Body of pancreas (tissue), 4 donors: ENCODE results near the gene CHTF8. TPM values are rescaled to one million over a fixed set of nuclear protein-coding genes. Genes with fewer than 3 reads are reported as not detected.

Experiments
- ATAC-seq: fragments of 150-250 bp; one replicate; pipeline ENCODE4 v1.9.1; 2016
- DNase-seq, 4 donors: peaks; one replicate each; pipeline ENCODE4 v3.0.0-alpha.2; 2019
- H3K27ac ChIP-seq, 4 donors: fragments of 200-600 bp; sonication (generic); 1 replicate in 3 of 4; 2 replicates in 1 of 4; pipeline versions ENCODE4 v1.5.1 to v1.6.1; 2016 to 2019; ENCODE audit warnings: mild to moderate bottlenecking in 1 of 4, mixed read lengths in 1 of 4, moderate library complexity in 1 of 4
- H3K27me3 ChIP-seq, 2 donors: fragments of 200-600 bp; sonication (generic); one replicate each; pipeline ENCODE4 v1.6.0; 2016; ENCODE audit warnings: mild to moderate bottlenecking in 1 of 2
- H3K36me3 ChIP-seq, 2 donors: fragments of 200-600 bp; sonication (generic); replicated peaks in 1 of 2; 2 replicates each; pipeline ENCODE4 v1.5.1; 2016; ENCODE audit warnings: low read depth in 2 of 2; ENCODE audit not compliant: insufficient read depth in 1 of 2
- H3K4me1 ChIP-seq: fragments of 200-600 bp; sonication (generic); one replicate; pipeline ENCODE4 v1.6.0; 2016
- H3K4me3 ChIP-seq, 2 donors: fragments of 200-600 bp; sonication (generic); 1 replicate in 1 of 2; 2 replicates in 1 of 2; pipeline ENCODE4 v1.5.1; 2016 to 2019
- H3K9me3 ChIP-seq, 3 donors: fragments of 200-600 bp; sonication (generic); 1 replicate in 2 of 3; 2 replicates in 1 of 3; pipeline ENCODE4 v1.5.1; 2016
- CTCF ChIP-seq, 7 experiments: fragments of 450-650 bp in 4 of 7; fragments of 200-600 bp in 3 of 7; sonication (generic) in 3 of 7; IDR thresholded peaks; one replicate each; pipeline ENCODE4 v1.5.1; 2016 to 2019; ENCODE audit warnings: antibody characterized with exemption in 7 of 7
- POLR2A ChIP-seq, 3 donors: fragments of 450-650 bp; IDR thresholded peaks; one replicate each; pipeline ENCODE4 v1.6.1; 2016; ENCODE audit warnings: antibody characterized with exemption in 3 of 3, mild to moderate bottlenecking in 2 of 3
- WGBS, 2 donors: methylation state at CpG; one replicate each; pipeline ENCODE4 v1.1.5; 2017; 5-methylcytosine and 5-hydroxymethylcytosine counted together
- intact Hi-C: fragments of 100-400 bp; cut with DNase I; formaldehyde crosslinking; loops from one replicate; pipeline ENCODE4 v1.15.1; 2023
- total RNA-seq, 2 donors: library from RNA; depleted of rRNA; stranded (reverse); fragments of >200 nt; gene quantifications; one replicate each; pipeline ENCODE4 v1.1.0, GENCODE V29; 2016

Gene CHTF8
- total RNA-seq, 2 donors from 2014 or later, result 35.3 to 39.4 TPM

GRCh38 chr16:69111876-69112230, 20.5 kb downstream of the CHTF8 start:
- intact Hi-C loops, result no loop called here
- Histone ChIP-seq H3K36me3 (no peaks in the 10 kb centered on the region), H3K4me3 (no peak overlapping the region), H3K4me1 (peaks cover 28% of the 10 kb centered on the region), H3K27me3 (no peaks in the 10 kb centered on the region), H3K27ac (no peak overlapping the region), H3K9me3 (no peaks in the 10 kb centered on the region)
- DNase-seq, result no peak
- 44 to 53% methylated on average over 5 of the region's 5 CpGs for WGBS, 2 donors
- no peak for ATAC-seq
- TF ChIP-seq POLR2A (IDR thresholded peaks at IDR 0.05), result no peak
- TF ChIP-seq CTCF (IDR thresholded peaks at IDR 0.05), result no peak

- DNase-seq (no peak), ATAC-seq (no peak)
- no peaks in the 10 kb centered on the region for H3K9me3 ChIP-seq
- H3K36me3 ChIP-seq, result no peaks in the 10 kb centered on the region
- H3K27me3 ChIP-seq, result no peaks in the 10 kb centered on the region
- no peak overlapping the region for H3K4me3 ChIP-seq
- intact Hi-C loops, result no loop called here
- no peak for TF ChIP-seq CTCF (IDR thresholded peaks at IDR 0.05)
- TF ChIP-seq POLR2A (IDR thresholded peaks at IDR 0.05), result no peak
- peaks cover 33% of the 10 kb centered on the region for H3K4me1 ChIP-seq
- 75 to 79% methylated on average over 5 to 6 of the region's 6 CpGs for WGBS, 2 donors
- no peak overlapping the region for H3K27ac ChIP-seq
Measured at GRCh38 chr16:69111216-69111875, 21.0 kb downstream of the CHTF8 start.

GRCh38 chr16:69110406-69110805, 22.0 kb downstream of the CHTF8 start:
- ATAC-seq (no peak), DNase-seq (no peak)
- Histone ChIP-seq H3K27ac (no peak overlapping the region), H3K4me3 (no peak overlapping the region), H3K36me3 (no peaks in the 10 kb centered on the region), H3K4me1 (peaks cover 39% of the 10 kb centered on the region), H3K9me3 (no peaks in the 10 kb centered on the region), H3K27me3 (no peaks in the 10 kb centered on the region)
- WGBS, 2 donors, result 85 to 87% methylated on average over 7 of the region's 7 CpGs
- TF ChIP-seq POLR2A (IDR thresholded peaks at IDR 0.05), result no peak
- no peak for TF ChIP-seq CTCF (IDR thresholded peaks at IDR 0.05)
- intact Hi-C loops, result no loop called here

- intact Hi-C loops, result no loop called here
- Histone ChIP-seq H3K36me3 (no peaks in the 10 kb centered on the region), H3K4me1 (peaks cover 43% of the 10 kb centered on the region), H3K4me3 (no peak overlapping the region), H3K27me3 (no peaks in the 10 kb centered on the region), H3K27ac (no peak overlapping the region), H3K9me3 (no peaks in the 10 kb centered on the region)
- no peak for ATAC-seq
- TF ChIP-seq CTCF (IDR thresholded peaks at IDR 0.05), result no peak
- TF ChIP-seq POLR2A (IDR thresholded peaks at IDR 0.05), result no peak
- WGBS, 2 donors, result 88 to 95% methylated on average over 9 to 37 of the region's 48 CpGs
- DNase-seq, result no peak
Measured at GRCh38 chr16:69109486-69110270, 22.7 kb downstream of the CHTF8 start.

- 86% methylated on average over 3 to 4 of the region's 4 CpGs for WGBS, 2 donors
- Histone ChIP-seq H3K9me3 (no peaks in the 10 kb centered on the region), H3K36me3 (no peaks in the 10 kb centered on the region), H3K4me1 (peaks cover 43% of the 10 kb centered on the region), H3K4me3 (no peak overlapping the region), H3K27ac (no peak overlapping the region), H3K27me3 (no peaks in the 10 kb centered on the region)
- intact Hi-C loops, result no loop called here
- TF ChIP-seq CTCF (IDR thresholded peaks at IDR 0.05), result no peak
- no peak for TF ChIP-seq POLR2A (IDR thresholded peaks at IDR 0.05)
- ATAC-seq (no peak), DNase-seq (no peak)
Measured at GRCh38 chr16:69108905-69109252, 23.5 kb downstream of the CHTF8 start.
